Esophagus muscularis mucosa (tissue), 4 donors: ENCODE measurements around the gene SMARCC2.

Experiments
- EP300 ChIP-seq: sonication (generic); formaldehyde crosslinking; IDR thresholded peaks from one replicate; pipeline ENCODE4 v1.6.1; 2017; ENCODE audit warnings: antibody characterized with exemption
- POLR2A ChIP-seq: fragments of 450-650 bp; IDR thresholded peaks from one replicate; pipeline ENCODE4 v1.6.1; 2017; ENCODE audit warnings: antibody characterized with exemption, moderate library complexity, mild to moderate bottlenecking, low read depth
- POLR2AphosphoS5 ChIP-seq, 2 donors: sonication (generic); formaldehyde crosslinking; IDR thresholded peaks; one replicate each; pipeline ENCODE4 v1.6.1; 2017; ENCODE audit warnings: antibody characterized with exemption in 2 of 2
- TF ChIP-seq, protein P1 (sequence below), 3 experiments: fragments of 200-600 bp in 2 of 3; fragments of 450-650 bp in 1 of 3; sonication (generic) in 2 of 3; IDR thresholded peaks; one replicate each; pipeline ENCODE4 v1.5.1; 2017 to 2019; ENCODE audit warnings: antibody characterized with exemption in 3 of 3, mild to moderate bottlenecking in 2 of 3, moderate library complexity in 1 of 3

DNA sequence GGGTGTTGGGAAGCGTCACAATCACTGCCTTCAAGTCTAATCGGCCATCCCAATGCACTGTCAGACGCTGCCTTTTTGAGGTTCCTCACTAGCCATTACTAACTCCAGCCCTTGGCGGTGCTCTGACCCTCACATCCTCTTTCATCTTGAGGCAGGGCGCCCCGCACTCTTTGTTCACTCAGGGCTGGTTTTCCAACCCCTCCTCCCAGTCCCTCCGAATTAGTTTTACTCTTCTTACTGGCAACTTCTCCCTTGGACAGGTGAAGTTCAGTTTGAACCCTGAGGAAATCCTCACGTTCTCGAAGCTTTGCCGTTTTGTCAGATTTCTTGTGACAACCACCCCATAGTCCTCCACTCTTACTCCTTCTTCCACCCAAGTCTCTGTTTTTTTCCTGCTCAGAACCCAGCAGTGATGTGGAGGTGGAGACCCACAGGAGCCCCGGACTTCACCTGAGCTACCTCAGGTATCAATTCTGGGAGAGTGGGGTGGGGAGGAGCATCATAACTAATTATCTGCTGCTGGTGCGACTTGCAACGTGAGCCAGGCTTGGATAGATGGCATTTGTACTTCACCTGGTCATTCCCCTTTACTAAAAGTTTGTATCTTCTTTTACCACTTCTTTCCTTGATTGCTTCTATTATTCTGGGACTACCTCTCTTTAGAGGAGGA lies 70.5 kb downstream of the SMARCC2 start:
- TF ChIP-seq, protein P1, sequence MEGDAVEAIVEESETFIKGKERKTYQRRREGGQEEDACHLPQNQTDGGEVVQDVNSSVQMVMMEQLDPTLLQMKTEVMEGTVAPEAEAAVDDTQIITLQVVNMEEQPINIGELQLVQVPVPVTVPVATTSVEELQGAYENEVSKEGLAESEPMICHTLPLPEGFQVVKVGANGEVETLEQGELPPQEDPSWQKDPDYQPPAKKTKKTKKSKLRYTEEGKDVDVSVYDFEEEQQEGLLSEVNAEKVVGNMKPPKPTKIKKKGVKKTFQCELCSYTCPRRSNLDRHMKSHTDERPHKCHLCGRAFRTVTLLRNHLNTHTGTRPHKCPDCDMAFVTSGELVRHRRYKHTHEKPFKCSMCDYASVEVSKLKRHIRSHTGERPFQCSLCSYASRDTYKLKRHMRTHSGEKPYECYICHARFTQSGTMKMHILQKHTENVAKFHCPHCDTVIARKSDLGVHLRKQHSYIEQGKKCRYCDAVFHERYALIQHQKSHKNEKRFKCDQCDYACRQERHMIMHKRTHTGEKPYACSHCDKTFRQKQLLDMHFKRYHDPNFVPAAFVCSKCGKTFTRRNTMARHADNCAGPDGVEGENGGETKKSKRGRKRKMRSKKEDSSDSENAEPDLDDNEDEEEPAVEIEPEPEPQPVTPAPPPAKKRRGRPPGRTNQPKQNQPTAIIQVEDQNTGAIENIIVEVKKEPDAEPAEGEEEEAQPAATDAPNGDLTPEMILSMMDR (IDR thresholded peaks at IDR 0.05) = no peak
- TF ChIP-seq POLR2A (no peak), EP300 (no peak), POLR2AphosphoS5 (IDR thresholded peaks at IDR 0.05) (no peak)
